Prostate gland (tissue), 2 donors: Measurements from ENCODE around the gene FOXF1. TPM values are rescaled to one million over a fixed set of nuclear protein-coding genes. Genes with fewer than 3 reads are reported as not detected.

Source experiments
- DNase-seq: peaks from one replicate; pipeline ENCODE4 v3.0.0-alpha.2; 2019; ENCODE audit warnings: low spot score
- H3K27ac ChIP-seq, 2 donors: fragments of 200-600 bp; sonication (generic); 2 replicates each; pipeline ENCODE4 v1.5.1; 2017 to 2019
- H3K27me3 ChIP-seq: fragments of 200-600 bp; sonication (generic); replicated peaks from 2 replicates; pipeline ENCODE4 v1.5.1; 2019; ENCODE audit not compliant: insufficient read depth
- H3K36me3 ChIP-seq, 2 donors: fragments of 200-600 bp; sonication (generic); 1 replicate in 1 of 2; 2 replicates in 1 of 2; pipeline versions ENCODE4 v1.5.1 to v1.8.1; 2017 to 2019
- H3K4me1 ChIP-seq: fragments of 200-600 bp; sonication (generic); replicated peaks from 2 replicates; pipeline ENCODE4 v1.5.1; 2019
- H3K4me3 ChIP-seq, 2 donors: fragments of 200-600 bp; sonication (generic); 2 replicates each; pipeline ENCODE4 v1.5.1; 2017 to 2019
- H3K9me3 ChIP-seq: fragments of 200-600 bp; sonication (generic); 2 replicates; pipeline ENCODE4 v1.5.1; 2017
- POLR2A ChIP-seq: fragments of 450-650 bp; IDR thresholded peaks from one replicate; pipeline ENCODE4 v1.6.1; 2016; ENCODE audit warnings: antibody characterized with exemption, mild to moderate bottlenecking
- POLR2AphosphoS5 ChIP-seq: sonication (generic); formaldehyde crosslinking; IDR thresholded peaks from one replicate; pipeline ENCODE4 v1.6.1; 2017; ENCODE audit warnings: antibody characterized with exemption
- WGBS: methylation state at CpG from one replicate; pipeline ENCODE4 v1.1.5; 2018; 5-methylcytosine and 5-hydroxymethylcytosine counted together
- intact Hi-C: fragments of 100-400 bp; cut with DNase I; formaldehyde crosslinking; loops from one replicate; pipeline ENCODE4 v1.14.2; 2022
- total RNA-seq, 2 donors: library from RNA; depleted of rRNA; stranded (reverse); fragments of >200 nt; gene quantifications; one replicate each; pipeline ENCODE4 v1.1.0, GENCODE V29; 2016
- TF ChIP-seq, protein P1 (sequence below), 4 experiments: fragments of 200-600 bp in 2 of 4; fragments of 450-650 bp in 2 of 4; sonication (generic) in 2 of 4; IDR thresholded peaks; 1 replicate in 3 of 4; 2 replicates in 1 of 4; pipeline ENCODE4 v1.5.1; 2016 to 2019; ENCODE audit warnings: antibody characterized with exemption in 4 of 4, mild to moderate bottlenecking in 2 of 4, moderate library complexity in 2 of 4

Gene FOXF1
- total RNA-seq, 2 donors from 2014 or later: 5.3 to 6.9 TPM

DNA sequence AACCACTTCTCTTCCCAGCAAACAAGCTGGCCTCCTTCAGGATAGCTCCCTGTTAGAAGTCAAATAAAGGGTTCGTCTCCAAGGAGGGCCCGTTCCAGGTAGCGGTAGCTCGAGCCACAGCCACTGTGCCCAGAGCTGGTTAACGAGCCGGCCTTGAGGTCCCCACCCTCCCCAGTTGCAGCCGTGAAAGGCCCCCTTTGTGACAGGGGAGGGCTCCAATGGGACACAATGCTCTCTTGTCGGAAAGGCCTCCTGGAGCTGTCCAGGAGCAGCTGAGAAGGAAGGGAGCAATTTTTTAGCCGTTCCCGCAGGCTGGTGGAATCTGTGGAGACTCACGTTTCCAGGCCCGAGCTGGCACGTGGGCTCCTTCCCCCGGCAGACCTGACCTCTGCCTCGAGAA is 29.9 kb upstream of the FOXF1 start:
- H3K4me1 ChIP-seq: no peaks in the 10 kb centered on the region

DNA sequence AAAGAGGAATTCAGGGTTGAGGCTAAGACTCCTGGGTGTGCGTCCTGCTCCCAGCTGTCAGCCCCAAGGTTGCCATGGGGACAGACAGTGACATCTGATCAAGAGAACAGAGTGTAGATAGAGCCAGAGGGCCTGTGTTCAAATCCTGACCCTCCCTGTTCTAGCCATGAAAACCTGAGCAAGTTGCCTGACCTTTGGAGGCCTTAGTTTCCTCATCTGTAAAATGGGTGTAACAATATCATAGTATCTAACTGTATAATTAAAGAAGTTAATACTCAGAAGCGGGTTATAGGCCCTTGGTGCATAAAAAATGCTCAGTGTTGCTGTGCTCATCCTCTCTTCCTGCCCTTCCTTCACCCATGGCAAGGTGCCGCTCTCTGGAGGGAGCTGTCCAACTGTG is 28.7 kb upstream of the FOXF1 start:
- TF ChIP-seq, protein P1, sequence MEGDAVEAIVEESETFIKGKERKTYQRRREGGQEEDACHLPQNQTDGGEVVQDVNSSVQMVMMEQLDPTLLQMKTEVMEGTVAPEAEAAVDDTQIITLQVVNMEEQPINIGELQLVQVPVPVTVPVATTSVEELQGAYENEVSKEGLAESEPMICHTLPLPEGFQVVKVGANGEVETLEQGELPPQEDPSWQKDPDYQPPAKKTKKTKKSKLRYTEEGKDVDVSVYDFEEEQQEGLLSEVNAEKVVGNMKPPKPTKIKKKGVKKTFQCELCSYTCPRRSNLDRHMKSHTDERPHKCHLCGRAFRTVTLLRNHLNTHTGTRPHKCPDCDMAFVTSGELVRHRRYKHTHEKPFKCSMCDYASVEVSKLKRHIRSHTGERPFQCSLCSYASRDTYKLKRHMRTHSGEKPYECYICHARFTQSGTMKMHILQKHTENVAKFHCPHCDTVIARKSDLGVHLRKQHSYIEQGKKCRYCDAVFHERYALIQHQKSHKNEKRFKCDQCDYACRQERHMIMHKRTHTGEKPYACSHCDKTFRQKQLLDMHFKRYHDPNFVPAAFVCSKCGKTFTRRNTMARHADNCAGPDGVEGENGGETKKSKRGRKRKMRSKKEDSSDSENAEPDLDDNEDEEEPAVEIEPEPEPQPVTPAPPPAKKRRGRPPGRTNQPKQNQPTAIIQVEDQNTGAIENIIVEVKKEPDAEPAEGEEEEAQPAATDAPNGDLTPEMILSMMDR (IDR thresholded peaks at IDR 0.05): no peak
- TF ChIP-seq POLR2AphosphoS5: no peak
- TF ChIP-seq POLR2A: no peak
- Histone ChIP-seq H3K9me3 (no peaks in the 10 kb centered on the region), H3K36me3 (no peaks in the 10 kb centered on the region), H3K4me3 (no peak overlapping the region), H3K27ac (no peak overlapping the region), H3K27me3 (peaks cover 2% of the 10 kb centered on the region), H3K4me1 (no peaks in the 10 kb centered on the region)
- 87% methylated on average over 3 of the region's 3 CpGs for WGBS
- DNase-seq: no peak
- intact Hi-C loops: no loop called here

More for the DNA sequence above, 29.9 kb upstream of the FOXF1 start:
- 17% methylated on average over 15 of the region's 15 CpGs for WGBS
- peaks cover 2% of the 10 kb centered on the region for H3K27me3 ChIP-seq
- no peak overlapping the region for H3K4me3 ChIP-seq
- intact Hi-C loops: no loop called here
- no peak for DNase-seq
- TF ChIP-seq, protein P1 (IDR thresholded peaks at IDR 0.05): no peak
- TF ChIP-seq POLR2AphosphoS5: no peak
- no peak for TF ChIP-seq POLR2A
- H3K36me3 ChIP-seq: no peaks in the 10 kb centered on the region
- H3K9me3 ChIP-seq: no peaks in the 10 kb centered on the region
- H3K27ac ChIP-seq: peak overlapping the region in 1 of 2 donors; percentile 53

DNA sequence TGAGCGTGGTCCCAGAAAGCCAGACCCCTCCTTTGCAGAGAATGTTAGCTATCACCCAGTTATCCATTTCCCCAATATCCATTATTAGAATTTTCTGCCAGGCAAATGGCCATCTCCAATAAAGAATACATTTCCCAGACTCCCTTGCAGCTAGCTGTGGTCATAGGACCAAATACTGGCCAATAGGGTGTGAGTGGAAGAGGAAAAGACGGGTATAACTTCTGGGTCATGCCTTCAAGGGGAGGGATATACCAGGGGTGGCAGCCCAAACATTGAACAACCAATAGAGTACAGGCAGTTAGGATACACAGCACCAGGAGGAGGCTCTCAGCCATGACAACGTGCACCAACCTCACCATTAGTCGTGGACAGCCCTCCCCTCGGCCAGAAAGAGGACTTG is 26.1 kb upstream of the FOXF1 start:
- no peak for TF ChIP-seq POLR2AphosphoS5
- 82% methylated on average over 5 of the region's 5 CpGs for WGBS
- DNase-seq: no peak
- intact Hi-C loops: no loop called here
- Histone ChIP-seq H3K27ac (no peak overlapping the region), H3K4me1 (no peaks in the 10 kb centered on the region), H3K36me3 (no peaks in the 10 kb centered on the region), H3K9me3 (no peaks in the 10 kb centered on the region), H3K27me3 (peaks cover 8% of the 10 kb centered on the region), H3K4me3 (no peak overlapping the region)

DNA sequence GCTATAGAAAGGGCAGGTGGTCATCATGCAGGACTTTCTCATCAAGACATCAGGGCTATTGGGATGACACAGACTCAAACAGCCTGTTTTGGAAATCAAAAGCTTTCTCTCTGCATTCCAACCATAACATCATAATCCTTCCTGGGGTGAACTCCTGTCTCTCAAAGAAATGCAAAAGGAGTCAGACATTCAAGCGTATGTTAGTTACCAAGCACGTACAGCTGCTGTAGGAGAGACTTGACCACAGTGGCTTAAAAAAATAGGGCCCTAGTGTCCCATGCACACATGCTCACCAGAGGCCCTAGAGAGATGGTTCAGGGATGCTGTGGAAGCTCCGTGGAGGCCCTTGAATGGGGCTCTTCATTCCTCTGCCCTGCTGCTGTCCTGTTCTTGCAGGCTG is 24.6 kb upstream of the FOXF1 start:
- no peak overlapping the region for H3K27ac ChIP-seq
- intact Hi-C loops: no loop called here
- no peaks in the 10 kb centered on the region for H3K9me3 ChIP-seq
- no peaks in the 10 kb centered on the region for H3K4me1 ChIP-seq
- no peak for TF ChIP-seq POLR2A
- TF ChIP-seq POLR2AphosphoS5: no peak
- TF ChIP-seq, protein P1 (IDR thresholded peaks at IDR 0.05): no peak
- peaks cover 8% of the 10 kb centered on the region for H3K27me3 ChIP-seq
- DNase-seq: no peak
- no peaks in the 10 kb centered on the region for H3K36me3 ChIP-seq
- no peak overlapping the region for H3K4me3 ChIP-seq
- WGBS: 82% methylated on average over 3 of the region's 3 CpGs

DNA sequence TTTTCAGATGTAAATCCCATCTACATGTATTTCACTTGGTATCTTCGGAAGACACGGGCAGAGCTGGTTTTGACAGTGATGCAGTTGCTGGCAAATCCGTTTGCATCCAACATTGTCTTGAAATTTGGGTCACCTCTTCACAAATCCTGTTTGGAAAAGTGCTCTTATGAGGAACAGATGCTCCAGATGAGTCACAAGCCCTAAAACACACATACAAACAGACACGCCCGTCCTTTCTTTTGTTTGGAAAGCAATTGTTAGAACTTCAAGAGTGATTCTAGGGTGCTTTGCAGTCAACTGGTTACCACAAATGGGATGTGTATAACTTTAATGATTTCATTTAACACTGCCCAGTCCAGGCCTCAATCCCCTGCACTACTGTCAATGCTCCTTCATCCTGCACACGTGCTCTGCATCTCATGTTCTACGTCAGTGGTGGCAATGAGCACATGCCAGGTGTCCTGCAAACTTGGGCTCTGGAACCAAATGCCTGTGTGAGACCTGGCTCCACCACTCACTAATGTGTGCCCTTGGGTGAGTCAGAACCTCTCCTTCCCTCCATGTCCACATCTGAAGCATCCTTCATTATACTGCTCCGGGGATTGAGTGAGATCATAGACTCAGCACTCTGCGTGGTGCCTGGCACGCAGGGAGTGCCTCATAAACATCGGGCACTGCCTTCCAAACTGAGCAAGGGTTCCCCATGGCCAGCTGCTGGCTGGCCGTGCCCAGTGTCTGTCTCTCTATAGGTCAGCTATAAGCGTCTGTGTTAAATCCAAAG is 19.3 kb upstream of the FOXF1 start:
- Histone ChIP-seq H3K4me1 (no peaks in the 10 kb centered on the region), H3K4me3 (no peak overlapping the region), H3K27ac (no peak overlapping the region), H3K27me3 (peaks cover 20% of the 10 kb centered on the region), H3K36me3 (no peaks in the 10 kb centered on the region), H3K9me3 (no peaks in the 10 kb centered on the region)
- DNase-seq: no peak
- 58% methylated on average over 13 of the region's 13 CpGs for WGBS
- TF ChIP-seq, protein P1 (IDR thresholded peaks at IDR 0.05): no peak
- TF ChIP-seq POLR2AphosphoS5 (no peak), POLR2A (no peak)
- intact Hi-C loops: no loop called here
